ENCODE data around the gene SH3PXD2A.

- no peak for TF ChIP-seq POLR2A (IDR thresholded peaks at IDR 0.05)
- TF ChIP-seq CTCF (IDR thresholded peaks at IDR 0.05): no peak
- TF ChIP-seq POLR2AphosphoS5 (IDR thresholded peaks at IDR 0.05): no peak
Measured at GRCh38 chr10:103641326-103641725, 214.1 kb downstream of the SH3PXD2A start.
